ENCODE results near the gene FXYD4.

The FXYD4 gene

GRCh38 chr10:43401627-43402026 lies 30.2 kb downstream of the FXYD4 start:
- DNase-seq (ENCODE audit: low read depth) = no peak
- TF ChIP-seq CTCF (conservative IDR thresholded peaks at IDR 0.05; ENCODE audit: control insufficient read depth, insufficient read depth, low read depth, low read length) = no peak
- no peak overlapping the region for H3K4me3 ChIP-seq (ENCODE audit: control insufficient read depth, low read depth, low read length)

- no peak for DNase-seq (ENCODE audit: low read depth)
- TF ChIP-seq CTCF (conservative IDR thresholded peaks at IDR 0.05; ENCODE audit: control insufficient read depth, insufficient read depth, low read depth, low read length) = no peak
- no peak overlapping the region for H3K4me3 ChIP-seq (ENCODE audit: control insufficient read depth, low read depth, low read length)
Measured at GRCh38 chr10:43402176-43402575, 30.7 kb downstream of the FXYD4 start.

DNA sequence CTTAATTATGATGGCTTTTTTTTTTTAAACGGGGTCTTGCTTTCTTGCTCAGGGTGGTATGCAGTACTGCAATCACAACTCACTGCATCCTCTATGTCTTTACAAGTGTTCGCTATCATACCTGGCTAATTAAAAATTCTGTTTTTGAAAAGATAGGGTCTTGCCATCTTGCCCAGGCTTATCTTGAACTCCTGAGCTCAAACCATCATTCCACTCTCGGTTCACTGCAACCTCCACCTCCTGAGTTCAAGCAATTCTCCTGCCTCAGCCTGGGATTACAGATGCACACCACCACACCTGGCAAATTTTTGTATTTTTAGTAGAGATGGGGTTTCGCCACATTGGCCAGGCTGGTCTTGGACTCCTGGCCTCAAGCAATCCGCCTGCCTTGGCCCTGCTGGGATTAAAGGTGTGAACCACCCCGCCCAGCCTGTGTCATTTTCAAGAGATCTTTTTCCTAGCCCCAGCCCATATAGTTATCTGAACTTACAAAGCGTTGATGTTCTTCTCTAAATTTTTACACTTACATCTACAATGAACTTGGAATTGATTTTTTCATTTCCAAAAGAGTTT lies 31.5 kb downstream of the FXYD4 start:
- TF ChIP-seq CTCF (conservative IDR thresholded peaks at IDR 0.05; ENCODE audit: control insufficient read depth, insufficient read depth, low read depth, low read length) = no peak
- H3K4me3 ChIP-seq (ENCODE audit: control insufficient read depth, low read depth, low read length) = no peak overlapping the region
- DNase-seq (ENCODE audit: low read depth) = no peak

GRCh38 chr10:43403911-43404703 lies 32.7 kb downstream of the FXYD4 start:
- TF ChIP-seq CTCF (conservative IDR thresholded peaks at IDR 0.05; ENCODE audit: control insufficient read depth, insufficient read depth, low read depth, low read length) = no peak
- no peak for DNase-seq (ENCODE audit: low read depth)
- H3K4me3 ChIP-seq (ENCODE audit: control insufficient read depth, low read depth, low read length) = no peak overlapping the region

- no peak for DNase-seq (ENCODE audit: low read depth)
- H3K4me3 ChIP-seq (ENCODE audit: control insufficient read depth, low read depth, low read length) = peak overlapping the region; percentile 21
- no peak for TF ChIP-seq CTCF (conservative IDR thresholded peaks at IDR 0.05; ENCODE audit: control insufficient read depth, insufficient read depth, low read depth, low read length)
Measured at GRCh38 chr10:43404704-43405084, 33.3 kb downstream of the FXYD4 start.

DNA sequence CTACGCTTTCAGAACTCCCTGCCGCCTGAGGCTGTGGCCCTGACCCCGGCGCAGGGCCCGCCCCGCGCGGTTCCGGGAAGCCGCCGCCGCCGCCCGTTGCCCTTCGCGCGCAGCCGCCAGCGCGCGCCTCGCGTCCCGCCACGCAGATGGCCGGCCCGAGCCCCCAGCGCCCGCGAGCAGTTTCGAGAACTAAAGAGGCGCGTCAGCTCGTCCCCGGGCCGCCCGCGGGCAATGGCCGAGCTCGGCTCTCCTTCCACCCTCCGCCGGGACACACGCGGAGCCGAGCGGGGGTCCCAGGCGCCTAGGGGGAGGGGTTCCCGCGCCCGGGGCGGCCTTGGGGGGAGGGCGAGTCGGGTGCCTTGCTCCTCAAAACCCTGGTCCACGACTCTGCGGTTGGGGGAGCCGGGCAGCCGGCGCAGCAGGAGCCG lies 35.7 kb downstream of the FXYD4 start:
- DNase-seq (ENCODE audit: low read depth) = no peak
- no peak for TF ChIP-seq CTCF (conservative IDR thresholded peaks at IDR 0.05; ENCODE audit: control insufficient read depth, insufficient read depth, low read depth, low read length)

More for the DNA sequence above, 35.7 kb downstream of the FXYD4 start:
- peak overlapping the region; percentile 85 for H3K4me3 ChIP-seq (ENCODE audit: control insufficient read depth, low read depth, low read length)
